H1 (cell line): ENCODE measurements around the gene HES4. TPM values are rescaled to one million over a fixed set of nuclear protein-coding genes. Genes with fewer than 3 reads are reported as not detected.

Experiments used
- ATF2 ChIP-seq: IDR thresholded peaks from 2 replicates; pipeline ENCODE4 v1.6.1; 2012; ENCODE audit warnings: low read length, inconsistent platforms
- CREB1 ChIP-seq: IDR thresholded peaks from 2 replicates; pipeline ENCODE4 v1.6.1; 2012; ENCODE audit warnings: inconsistent platforms
- CTBP2 ChIP-seq: IDR thresholded peaks from 2 replicates; pipeline ENCODE4 v1.7.0; 2011; ENCODE audit warnings: borderline replicate concordance, mild to moderate bottlenecking, moderate library complexity, mixed read lengths, low read length; ENCODE audit not compliant: insufficient read depth, insufficient read length
- EP300 ChIP-seq, 2 experiments: IDR thresholded peaks; 1 replicate in 1 of 2; 2 replicates in 1 of 2; pipeline ENCODE4 v1.6.1; 2011 to 2012; ENCODE audit warnings: low read depth in 2 of 2, low read length in 2 of 2, mild to moderate bottlenecking in 2 of 2, borderline replicate concordance in 1 of 2, inconsistent platforms in 1 of 2, moderate library complexity in 1 of 2
- EZH2 ChIP-seq: fragments of 200-600 bp; sonication (generic); IDR thresholded peaks from 2 replicates; pipeline ENCODE4 v1.7.1; 2012; ENCODE audit warnings: low read depth, mild to moderate bottlenecking, moderate library complexity, low read length, inconsistent platforms; ENCODE audit not compliant: severe bottlenecking
- HDAC2 ChIP-seq, 2 experiments: fragments of 300-600 bp in 1 of 2; sonication (generic) in 1 of 2; IDR thresholded peaks; 2 replicates each; pipeline ENCODE4 v1.6.1; 2011 to 2012; ENCODE audit warnings: low read depth in 2 of 2, low read length in 2 of 2, mild to moderate bottlenecking in 2 of 2, moderate library complexity in 2 of 2, borderline replicate concordance in 1 of 2, inconsistent platforms in 1 of 2
- PHF8 ChIP-seq: fragments of 200-600 bp; sonication (generic); conservative IDR thresholded peaks from 2 replicates; pipeline ENCODE4 v1.7.1; 2012; ENCODE audit warnings: low read depth, mild to moderate bottlenecking, inconsistent platforms, low read length, moderate library complexity
- POLR2AphosphoS5 ChIP-seq: IDR thresholded peaks from 2 replicates; pipeline ENCODE4 v1.6.1; 2011; ENCODE audit warnings: low read depth, low read length
- RXRA ChIP-seq: IDR thresholded peaks from 2 replicates; pipeline ENCODE4 v1.6.1; 2011; ENCODE audit warnings: low read depth, mild to moderate bottlenecking, low read length, moderate library complexity; ENCODE audit not compliant: insufficient read depth
- SAP30 ChIP-seq: fragments of 300-600 bp; sonication (generic); IDR thresholded peaks from 2 replicates; pipeline ENCODE4 v1.7.1; 2012; ENCODE audit warnings: low read length, moderate library complexity, mild to moderate bottlenecking, inconsistent platforms; ENCODE audit not compliant: insufficient read depth, insufficient replicate concordance
- TCF12 ChIP-seq: IDR thresholded peaks from 2 replicates; pipeline ENCODE4 v1.6.1; 2011; ENCODE audit warnings: low read depth, mild to moderate bottlenecking, low read length
- TEAD4 ChIP-seq: IDR thresholded peaks from 2 replicates; pipeline ENCODE4 v1.6.1; 2012; ENCODE audit warnings: low read depth, low read length, inconsistent platforms, mixed read lengths
- polyA plus RNA-seq, 7 experiments: library from polyadenylated mRNA; depleted of rRNA in 3 of 7; stranded (reverse) in 5 of 7; unstranded in 2 of 7; fragments of >200 nt in 5 of 7; fragments of 200-250 nt in 2 of 7; gene quantifications; 1 replicate in 5 of 7; 2 replicates in 1 of 7; 4 replicates in 1 of 7; pipeline versions ENCODE4 v1.2.1 to v1.2.3, GENCODE V29; 2011 to 2013; ENCODE audit warnings: missing spikeins in 2 of 7, mixed read lengths in 2 of 7
- total RNA-seq: library from RNA; stranded (reverse); fragmentation: NEBNext Ultra II Directional; extraction: Animal tissue kit (Norgen Biotek cat#: 25700); gene quantifications from 2 replicates; pipeline ENCODE4 v1.2.1, GENCODE V29; 2021

The HES4 gene
- total and polyA plus RNA-seq, 2 of the 8 experiments (the other 6 are each of a cell fraction or from before 2014, with no cell fraction given), result 2.8 to 3.5 TPM

- TF ChIP-seq HDAC2 (IDR thresholded peaks at IDR 0.05; ENCODE audit: borderline replicate concordance in 1 of 2, low read depth in 2 of 2, low read length in 2 of 2), result peak; percentile 73 to 89; a peak in 1 of 4 replicates
- TF ChIP-seq EZH2, result no peak
- peak; percentile 32 to 87; a peak in 2 of 3 replicates for TF ChIP-seq EP300 (IDR thresholded peaks at IDR 0.05; ENCODE audit: borderline replicate concordance in 1 of 2, low read depth in 2 of 2, low read length in 2 of 2)
- no peak for TF ChIP-seq SAP30
- peak; percentile 34; the same call in 1 of the 2 replicates for TF ChIP-seq CREB1
- TF ChIP-seq CTBP2, result peak; percentile 92
- peak; percentile 60; the same call in 1 of the 2 replicates for TF ChIP-seq POLR2AphosphoS5
- peak; percentile 86; the same call in 1 of the 2 replicates for TF ChIP-seq TCF12
- TF ChIP-seq TEAD4, result peak; percentile 100
- TF ChIP-seq ATF2, result peak; percentile 72; the same call in 1 of the 2 replicates
- TF ChIP-seq RXRA, result 0 out of 2 replicates have a peak, but pooled peaks have one; percentile 36
- no peak for TF ChIP-seq PHF8
- TF ChIP-seq, all 59 proteins: peak for 15
These were observed 25.1 kb upstream of the HES4 start (continued) for GRCh38 chr1:1024771-1025699.
